NCI-H2107 (cell line): ENCODE measurements around the gene HTR2B.
"Not testable (repeated sequence)": the region's sequence is repeated elsewhere in the genome, so short reads cannot be mapped to it uniquely, and the experiment has no call there.

ENCODE experiments used
- DNase-seq: peaks from one replicate; lab custom pipeline; 2025; lab: John Stamatoyannopoulos, UW

HTR2B gene

DNA sequence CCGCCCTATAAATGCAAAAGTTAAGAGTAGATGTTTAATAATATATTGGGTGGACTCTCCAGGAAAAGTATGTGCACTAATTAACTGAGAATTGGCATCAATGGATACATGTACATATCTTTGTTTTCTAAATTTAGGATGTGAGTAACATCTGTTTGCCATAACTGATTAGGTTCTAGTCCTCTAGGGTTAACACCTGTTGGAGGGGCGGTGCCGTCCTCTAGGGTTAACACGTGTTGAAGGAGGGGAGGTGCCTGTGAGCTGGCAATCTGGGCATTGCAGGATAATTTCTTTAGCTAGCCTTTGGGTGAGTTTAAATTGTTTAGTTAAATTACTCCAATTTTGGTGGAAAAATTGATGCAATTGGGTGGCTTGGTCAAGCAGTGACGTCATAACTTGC, 30.9 kb downstream of the HTR2B start:
- DNase-seq = no peak

DNA sequence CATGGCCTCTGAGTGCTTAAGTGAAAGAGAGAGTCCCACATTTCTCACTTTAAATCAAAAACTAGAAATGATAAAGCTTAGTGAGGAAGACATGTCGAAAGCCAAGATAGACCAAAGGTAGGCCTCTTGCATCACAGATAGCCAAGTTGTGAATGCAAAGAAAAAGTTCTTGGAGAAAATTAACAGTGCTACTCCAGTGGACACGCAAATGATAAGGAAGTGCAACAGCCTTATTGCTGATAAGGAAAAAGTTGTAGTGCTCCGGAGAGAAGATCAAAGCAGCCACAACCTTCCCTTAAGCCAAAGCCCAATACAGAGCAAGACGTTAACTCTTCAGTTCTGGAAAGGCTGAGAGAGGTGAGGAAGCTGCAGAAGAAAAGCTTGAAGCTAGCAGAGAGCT, 36.1 kb downstream of the HTR2B start:
- DNase-seq = no peak

GRCh38 chr2:231084565-231084964, 40.3 kb downstream of the HTR2B start:
- no peak for DNase-seq

GRCh38 chr2:231069379-231070054, 55.3 kb downstream of the HTR2B start:
- no peak for DNase-seq

DNA sequence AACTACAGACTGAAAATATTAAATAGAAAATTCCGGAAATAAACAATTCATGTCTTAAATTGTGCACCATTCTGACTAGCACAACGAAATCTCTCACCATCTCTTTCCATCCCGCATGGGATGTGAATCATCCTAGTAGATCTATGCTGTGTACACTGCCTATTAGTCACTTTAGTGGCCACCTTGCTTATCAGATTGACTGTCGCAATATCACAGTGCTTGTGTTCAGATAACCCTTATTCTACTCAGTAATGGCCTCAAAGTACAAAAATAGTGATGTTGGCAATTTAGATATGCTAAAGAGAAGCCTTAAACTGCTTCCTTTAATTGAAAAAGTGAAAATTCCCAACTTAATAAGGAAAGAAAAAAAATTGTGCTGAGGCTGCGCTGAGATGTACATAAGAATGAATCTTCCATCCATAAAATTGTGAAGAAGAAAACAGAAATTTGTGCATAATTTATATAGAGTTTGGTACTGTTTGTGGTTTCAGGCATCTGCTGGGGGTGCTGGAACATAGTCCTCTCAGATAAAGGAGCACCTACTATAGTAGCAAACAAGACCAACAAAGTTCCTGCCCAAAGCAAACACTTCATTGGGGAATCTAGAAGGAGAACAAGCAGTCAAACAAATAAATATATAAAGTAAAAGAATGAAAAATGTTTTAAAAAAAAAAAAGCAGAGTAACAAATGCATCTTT, 56.2 kb downstream of the HTR2B start:
- DNase-seq = no peak

DNA sequence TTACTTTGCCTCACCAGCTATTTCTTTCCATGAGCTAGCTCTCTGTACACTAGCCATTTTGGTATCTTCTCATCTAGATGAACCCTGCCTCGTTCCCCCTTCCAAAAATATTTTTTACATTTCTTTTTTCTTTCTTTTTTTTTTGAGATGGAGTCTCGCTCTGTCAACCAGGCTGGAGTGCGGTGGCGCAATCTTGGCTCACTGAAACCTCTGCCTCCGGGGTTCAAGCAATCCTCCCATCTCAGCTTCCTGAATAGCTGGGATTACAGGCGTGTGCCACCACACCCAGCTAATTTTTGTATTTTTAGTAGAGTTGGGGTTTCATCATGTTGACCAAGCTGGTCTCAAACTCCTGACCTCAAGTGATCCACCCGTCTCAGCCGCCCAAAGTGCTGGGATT, 57.3 kb downstream of the HTR2B start:
- not testable (repeated sequence) for DNase-seq

GRCh38 chr2:231065966-231066365, 58.9 kb downstream of the HTR2B start:
- no peak for DNase-seq

DNA sequence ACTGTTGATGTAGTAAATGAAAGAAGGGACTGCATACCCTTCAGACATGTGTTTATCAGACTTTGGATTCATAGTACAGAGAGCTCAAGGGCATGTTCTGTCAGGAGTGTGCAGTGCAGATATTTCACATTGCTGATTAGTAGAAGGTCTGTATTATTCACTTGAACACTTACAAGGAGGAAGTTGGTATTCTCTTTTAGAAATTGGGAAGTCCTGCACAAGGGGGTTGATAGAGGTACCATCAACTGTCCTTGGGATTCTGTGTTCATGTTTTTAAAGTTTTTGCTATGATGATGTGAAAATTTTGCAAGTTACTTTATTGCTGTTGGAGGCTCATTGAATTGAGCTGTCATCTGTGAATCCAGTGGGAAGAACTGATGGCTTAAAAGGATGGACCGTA, 61.5 kb downstream of the HTR2B start:
- DNase-seq = no peak

GRCh38 chr2:231062776-231063175, 62.1 kb downstream of the HTR2B start:
- DNase-seq = no peak

- DNase-seq = no peak
These were observed 65.1 kb downstream of the HTR2B start for GRCh38 chr2:231059756-231060155.

DNA sequence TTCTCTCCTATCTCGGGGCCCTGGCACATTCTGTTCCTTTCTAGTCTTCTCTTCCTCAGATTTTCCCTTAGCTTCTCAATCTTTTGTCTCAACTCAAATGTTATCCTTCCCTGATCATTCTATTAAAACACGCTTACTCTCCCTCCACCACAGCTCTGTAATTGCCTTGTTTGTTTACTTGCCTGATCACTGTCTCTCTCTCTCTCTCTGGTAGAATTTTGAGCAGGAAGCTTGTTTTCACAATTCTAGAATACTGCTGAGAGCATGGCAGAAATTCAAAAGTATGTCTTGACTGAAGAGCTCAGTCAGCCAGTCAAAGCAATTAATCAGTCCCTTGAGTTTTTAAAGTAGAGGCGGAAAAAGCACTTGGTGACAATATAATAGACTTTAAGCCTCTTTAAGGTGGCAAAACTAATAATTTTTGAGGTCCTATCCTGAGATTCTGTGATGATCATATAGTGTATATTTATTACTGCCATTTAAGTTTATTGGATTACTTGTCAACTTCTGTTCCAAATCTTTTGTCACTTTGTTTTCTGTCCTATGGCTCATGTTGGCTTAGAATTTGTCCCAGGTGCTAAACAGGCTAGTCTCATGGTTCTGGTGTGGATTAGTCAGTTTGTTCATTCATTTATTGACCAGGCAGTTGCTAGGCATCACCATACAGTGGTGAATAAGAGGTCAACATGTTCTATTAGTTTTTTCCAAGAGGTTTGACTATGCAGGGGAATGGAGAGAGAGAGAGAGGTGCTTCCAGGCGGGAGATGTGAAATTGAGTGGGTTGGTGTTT, 65.9 kb downstream of the HTR2B start:
- no peak for DNase-seq
